A549 (cell line): ENCODE data around the gene CUL4A. TPM values are rescaled to one million over a fixed set of nuclear protein-coding genes. Genes with fewer than 3 reads are reported as not detected.
A peak's percentile ranks its signal among the peaks of the same experiment; 100 is the strongest.

ENCODE experiments used
- ATAC-seq, 2 experiments: fragments of 200-7000 bp in 1 of 2; fragments of >200 bp in 1 of 2; cut with Nextera tagmentation in 1 of 2; cut with Tn5 transposase in 1 of 2; 3 replicates each; pipeline versions ENCODE4 v1.8.0 to v1.9.1; 2018 to 2020; ENCODE audit warnings: mild to moderate bottlenecking in 1 of 2, moderate library complexity in 1 of 2
- CTCF ChIA-PET: fragments of 300-600 bp; sonication (Branson Sonifier 250); formaldehyde crosslinking; extraction: SDS; loops from one replicate; lab custom pipeline; 2021; ENCODE audit warnings: antibody characterized with exemption, inconsistent platforms; lab: Yijun Ruan, JAX
- POLR2A ChIA-PET: fragments of 350-600 bp; formaldehyde crosslinking; extraction: SDS; loops from one replicate; lab custom pipeline; 2021; ENCODE audit warnings: antibody characterized with exemption, inconsistent platforms; lab: Yijun Ruan, JAX
- DNase-seq, 2 experiments: peaks; one replicate each; pipeline versions ENCODE4 v3.0.0 to v3.0.0-alpha.2; 2011 to 2016; ENCODE audit warnings: low read depth in 1 of 2, low spot score in 1 of 2
- FAIRE-seq: peaks from 2 replicates; lab custom pipeline; 2011; peaks lifted over from hg19 to GRCh38; lab: Jason Lieb, UNC
- H3K27ac ChIP-seq, 2 experiments: fragments of >200 bp; sonication (Bioruptor Twin); formaldehyde crosslinking; 3 replicates each; pipeline ENCODE4 v1.5.1; 2016 to 2017
- H3K4me1 ChIP-seq: fragments of >200 bp; sonication (Bioruptor Twin); formaldehyde crosslinking; 3 replicates; pipeline ENCODE4 v1.6.1; 2016
- H3K4me2 ChIP-seq: fragments of >200 bp; sonication (Bioruptor Twin); formaldehyde crosslinking; 3 replicates; pipeline ENCODE4 v1.6.1; 2016
- H3K4me3 ChIP-seq: fragments of >200 bp; sonication (Bioruptor Twin); formaldehyde crosslinking; 3 replicates; pipeline ENCODE4 v1.5.1; 2016
- H3K9me3 ChIP-seq: fragments of >200 bp; sonication (Bioruptor Twin); formaldehyde crosslinking; 3 replicates; pipeline ENCODE4 v1.6.1; 2016
- CHD4 ChIP-seq: fragments of 200-600 bp; sonication (generic); IDR thresholded peaks from 2 replicates; pipeline ENCODE4 v1.6.1; 2016; ENCODE audit warnings: antibody characterized with exemption, mild to moderate bottlenecking, borderline replicate concordance
- EHF ChIP-seq: fragments of 250-450 bp; sonication (Bioruptor Pico); IDR thresholded peaks from 2 replicates; pipeline ENCODE4 v1.5.0; 2020; ENCODE audit warnings: mild to moderate bottlenecking
- EHMT2 ChIP-seq: fragments of 200-600 bp; sonication (generic); IDR thresholded peaks from 2 replicates; pipeline ENCODE4 v1.6.1; 2016; ENCODE audit warnings: antibody characterized with exemption, low read depth, mild to moderate bottlenecking, moderate library complexity
- ELK1 ChIP-seq: fragments of 150-350 bp; IDR thresholded peaks from 2 replicates; pipeline ENCODE4 v1.6.1; 2014; ENCODE audit warnings: low read depth, mild to moderate bottlenecking, low read length
- HMGXB4 ChIP-seq: fragments of 250-450 bp; sonication (Bioruptor Pico); IDR thresholded peaks from 2 replicates; pipeline ENCODE4 v1.5.0; 2021; ENCODE audit warnings: mild to moderate bottlenecking, moderate library complexity, borderline replicate concordance
- HOXA7 ChIP-seq: fragments of 250-450 bp; sonication (Bioruptor Pico); IDR thresholded peaks from 2 replicates; pipeline ENCODE4 v1.5.0; 2020; ENCODE audit warnings: mild to moderate bottlenecking, moderate library complexity
- HOXB5 ChIP-seq: fragments of 250-450 bp; sonication (Bioruptor Pico); IDR thresholded peaks from 2 replicates; pipeline ENCODE4 v1.5.0; 2020; ENCODE audit warnings: mild to moderate bottlenecking, moderate library complexity
- JUNB ChIP-seq: fragments of >200 bp; sonication (Bioruptor Twin); formaldehyde crosslinking; IDR thresholded peaks from 2 replicates; pipeline ENCODE4 v1.6.1; 2016
- MAZ ChIP-seq: fragments of 150-350 bp; IDR thresholded peaks from 2 replicates; pipeline ENCODE4 v1.6.1; 2014; ENCODE audit warnings: antibody characterized with exemption, low read depth, low read length, borderline replicate concordance
- NFE2L2 ChIP-seq: fragments of 150-350 bp; conservative IDR thresholded peaks from 2 replicates; pipeline ENCODE4 v1.6.1; 2014; ENCODE audit warnings: low read length
- POLR2A ChIP-seq: IDR thresholded peaks from 2 replicates; pipeline ENCODE4 v1.6.1; 2012; ENCODE audit warnings: mild to moderate bottlenecking, low read length
- RAD21 ChIP-seq, 2 experiments: fragments of >200 bp in 1 of 2; sonication (Bioruptor Twin) in 1 of 2; formaldehyde crosslinking in 1 of 2; IDR thresholded peaks in 1 of 2; conservative IDR thresholded peaks in 1 of 2; 2 replicates in 1 of 2; 3 replicates in 1 of 2; pipeline ENCODE4 v1.6.1; 2012 to 2018; ENCODE audit warnings: inconsistent platforms in 1 of 2
- RARB ChIP-seq: fragments of 250-450 bp; sonication (Bioruptor Pico); IDR thresholded peaks from 2 replicates; pipeline ENCODE4 v1.8.0; 2021; ENCODE audit warnings: mild to moderate bottlenecking, moderate library complexity
- SMC3 ChIP-seq: fragments of >200 bp; sonication (Bioruptor Twin); formaldehyde crosslinking; IDR thresholded peaks from 3 replicates; pipeline ENCODE4 v1.6.1; 2018; ENCODE audit warnings: inconsistent platforms
- SREBF2 ChIP-seq: fragments of 450-650 bp; IDR thresholded peaks from 2 replicates; pipeline ENCODE4 v1.6.1; 2014; ENCODE audit warnings: mild to moderate bottlenecking, moderate library complexity
- ZFP36 ChIP-seq: fragments of 450-650 bp; IDR thresholded peaks from 2 replicates; pipeline ENCODE4 v1.6.1; 2014; ENCODE audit warnings: borderline replicate concordance; ENCODE audit not compliant: partially characterized antibody
- ZNF302 ChIP-seq: fragments of 250-450 bp; sonication (Bioruptor Pico); IDR thresholded peaks from 2 replicates; pipeline ENCODE4 v1.9.0; 2021; ENCODE audit warnings: inconsistent platforms, mild to moderate bottlenecking, moderate library complexity
- WGBS: methylation state at CpG from one replicate; pipeline ENCODE4 v1.1.6; 2017; ENCODE audit errors: missing lambda C conversion rate; 5-methylcytosine and 5-hydroxymethylcytosine counted together
- polyA plus RNA-seq, 4 experiments: library from polyadenylated mRNA; depleted of rRNA in 3 of 4; stranded (reverse); fragments of >200 nt; fragmentation: RNase III in 1 of 4; extraction: RNeasy Plus Mini Kit Qiagen cat#74134 plus additional on column Dnase treatment in 1 of 4; gene quantifications; 2 replicates in 3 of 4; 3 replicates in 1 of 4; pipeline ENCODE4 v1.2.3, GENCODE V29; 2011 to 2017
- TF ChIP-seq, protein P1 (sequence below): fragments of >200 bp; sonication (Bioruptor Twin); formaldehyde crosslinking; IDR thresholded peaks from 2 replicates; pipeline ENCODE4 v1.6.1; 2016

Gene CUL4A
- polyA plus RNA-seq, 2 of the 4 experiments (the other 2 are of a cell fraction) = 49.6 to 55.4 TPM

DNA sequence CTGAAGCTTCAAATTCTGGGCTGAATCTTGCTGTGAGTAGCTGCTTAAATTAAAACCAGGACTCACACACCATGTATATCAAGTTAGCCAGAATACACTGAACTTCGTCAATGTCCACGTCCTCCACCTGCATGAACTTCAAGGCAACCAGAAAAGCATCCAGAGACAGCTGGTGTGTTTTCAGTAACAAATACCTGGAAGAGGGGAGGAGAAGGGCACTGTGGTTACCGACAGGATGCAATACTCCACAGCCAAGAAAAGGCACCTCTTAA is 30.6 kb upstream of the CUL4A start (continued):
- TF ChIP-seq RAD21 (conservative IDR thresholded peaks at IDR 0.05 in 1 of 2, IDR thresholded peaks at IDR 0.05 in 1 of 2) (no peak), ZFP36 (no peak), ELK1 (no peak)

GRCh38 chr13:113179374-113180230 is 29.8 kb upstream of the CUL4A start:
- TF ChIP-seq HOXB5 (CRISPR knock-in tag) = no peak
- no peak for TF ChIP-seq POLR2A
- no peak for TF ChIP-seq NFE2L2
- TF ChIP-seq EHMT2 = no peak
- no peak for TF ChIP-seq HMGXB4
- TF ChIP-seq MAZ = no peak
- TF ChIP-seq CHD4 = no peak
- TF ChIP-seq EHF (CRISPR knock-in tag) = no peak
- TF ChIP-seq, protein P1, sequence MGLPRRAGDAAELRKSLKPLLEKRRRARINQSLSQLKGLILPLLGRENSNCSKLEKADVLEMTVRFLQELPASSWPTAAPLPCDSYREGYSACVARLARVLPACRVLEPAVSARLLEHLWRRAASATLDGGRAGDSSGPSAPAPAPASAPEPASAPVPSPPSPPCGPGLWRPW = no peak
- FAIRE-seq = no peak
- H3K4me2 ChIP-seq = no peak overlapping the region
- no peak for ATAC-seq
- ChIA-PET CTCF (interaction anchor here (1.5 kb wide), 1 partner anchor 8 kb away, joined by 4 read pairs; no protein-coding TSS in a partner anchor), POLR2A (no interaction called here)
- H3K27ac ChIP-seq = no peak overlapping the region
- H3K4me1 ChIP-seq = peaks cover 17% of the 10 kb centered on the region; the same call in 1 of the 3 replicates
- no peak for DNase-seq
- H3K9me3 ChIP-seq = no peaks in the 10 kb centered on the region
- no peak overlapping the region for H3K4me3 ChIP-seq
- WGBS = 92% methylated on average over 28 of the region's 28 CpGs

- Histone ChIP-seq H3K4me3 (no peak overlapping the region), H3K4me1 (peaks cover 30% of the 10 kb centered on the region), H3K4me2 (no peak overlapping the region), H3K9me3 (no peaks in the 10 kb centered on the region), H3K27ac (no peak overlapping the region)
- ChIA-PET POLR2A (no interaction called here), CTCF (interaction anchor here (0.6 to 1.0 kb wide), 3 partner anchors 12 to 171 kb away, joined by 3 read pairs; no protein-coding TSS in a partner anchor)
- TF ChIP-seq RARB (CRISPR knock-in tag) = no peak
- no peak for FAIRE-seq
- WGBS = 86% methylated on average over 4 of the region's 4 CpGs
- no peak for ATAC-seq
- DNase-seq = no peak
Measured at GRCh38 chr13:113182046-113182445, 27.4 kb upstream of the CUL4A start.

GRCh38 chr13:113183450-113184129 is 25.8 kb upstream of the CUL4A start:
- TF ChIP-seq SMC3 (no peak), JUNB (no peak), SREBF2 (no peak), ZNF302 (CRISPR knock-in tag) (no peak), ZFP36 (no peak), HOXA7 (CRISPR knock-in tag) (no peak), NFE2L2 (no peak)
- TF ChIP-seq, protein P1 = no peak
- FAIRE-seq (no peak), ATAC-seq (no peak), DNase-seq (peak in 1 of 2 experiments; percentile 14)
- Histone ChIP-seq H3K4me2 (no peak overlapping the region), H3K9me3 (no peaks in the 10 kb centered on the region), H3K4me3 (no peak overlapping the region), H3K4me1 (peaks cover 35% of the 10 kb centered on the region), H3K27ac (no peak overlapping the region)
- ChIA-PET CTCF (interaction anchor here (1.0 kb wide), 1 partner anchor 154 kb away, joined by 3 read pairs; no protein-coding TSS in a partner anchor), POLR2A (no interaction called here)
- 67% methylated on average over 14 of the region's 14 CpGs for WGBS
